ENCODE measurements around the gene TCERG1L. TPM values are rescaled to one million over a fixed set of nuclear protein-coding genes. Genes with fewer than 3 reads are reported as not detected.

The TCERG1L gene
- polyA plus RNA-seq, 3 donors: not detected

DNA sequence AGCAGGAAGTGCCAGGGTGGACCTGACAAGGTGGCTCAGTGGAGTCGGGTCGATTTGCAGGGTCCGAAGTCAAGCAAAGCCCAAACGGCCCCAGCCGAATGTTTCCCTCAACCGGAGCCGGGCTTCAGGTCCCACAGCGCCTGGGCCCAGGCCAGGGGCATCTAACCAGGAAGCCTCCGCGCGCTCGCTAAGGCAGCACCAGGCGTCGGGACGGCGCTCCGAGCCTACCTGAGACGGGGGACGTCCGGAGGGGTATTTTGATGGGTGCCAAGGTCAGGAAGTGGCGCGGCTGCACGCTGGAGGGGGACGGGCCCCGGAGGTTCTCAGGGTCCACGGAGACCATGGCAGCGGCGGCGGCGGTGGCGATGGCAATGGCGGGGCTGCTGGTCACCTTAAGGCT lies 51.5 kb downstream of the TCERG1L start:
- H3K9ac ChIP-seq (ENCODE audit: insufficient read depth, low read length, poor library complexity, severe bottlenecking): no peak overlapping the region
- intact Hi-C loops (cut with micrococcal nuclease): no loop called here
- no peak overlapping the region for H2AFZ ChIP-seq (ENCODE audit: insufficient read depth, low read depth, low read length, poor library complexity, severe bottlenecking)
- no peaks in the 10 kb centered on the region for H4K20me1 ChIP-seq (ENCODE audit: insufficient read depth, low read length)
- H3K4me2 ChIP-seq (replicated peaks; ENCODE audit: extremely low read depth, low read length, poor library complexity, severe bottlenecking): no peak overlapping the region
- Mint-ChIP-seq H3K27ac (no peak overlapping the region), H3K27me3 (ENCODE audit: low read depth in 3 of 3) (peaks cover 0 to 2% (median 0%) of the 10 kb centered on the region in 3 donors), H3K4me1 (no peaks in the 10 kb centered on the region), H3K36me3 (no peaks in the 10 kb centered on the region), H3K9me3 (peaks cover 0 to 1% (median 0%) of the 10 kb centered on the region in 7 donors), H3K4me3 (no peak overlapping the region)
- 91% methylated on average over 29 of the region's 32 CpGs for WGBS (ENCODE audit: insufficient coverage)
- H3K9me3 ChIP-seq (replicated peaks in 1 of 2; ENCODE audit: control insufficient read depth in 1 of 2, insufficient read depth in 1 of 2, low read length in 2 of 2): no peaks in the 10 kb centered on the region
- H3K27me3 ChIP-seq (ENCODE audit: control insufficient read depth in 2 of 2, insufficient read depth in 2 of 2, low read length in 2 of 2): no peaks in the 10 kb centered on the region
- no peaks in the 10 kb centered on the region for H3K4me1 ChIP-seq (ENCODE audit: control insufficient read depth in 1 of 2, insufficient read depth in 2 of 2, low read length in 2 of 2)
- no peak for DNase-seq
- H3K36me3 ChIP-seq (replicated peaks in 1 of 2; ENCODE audit: control insufficient read depth in 1 of 2, insufficient read depth in 2 of 2, low read length in 2 of 2): no peaks in the 10 kb centered on the region
- no peak overlapping the region for H3K27ac ChIP-seq (ENCODE audit: low read depth in 1 of 2, low read length in 2 of 2)
- H3K4me3 ChIP-seq (replicated peaks in 1 of 3; ENCODE audit: low read depth in 2 of 3, low read length in 3 of 3): no peak overlapping the region
- H3K79me2 ChIP-seq (ENCODE audit: insufficient read depth, low read length): no peaks in the 10 kb centered on the region
- TF ChIP-seq, protein P1, sequence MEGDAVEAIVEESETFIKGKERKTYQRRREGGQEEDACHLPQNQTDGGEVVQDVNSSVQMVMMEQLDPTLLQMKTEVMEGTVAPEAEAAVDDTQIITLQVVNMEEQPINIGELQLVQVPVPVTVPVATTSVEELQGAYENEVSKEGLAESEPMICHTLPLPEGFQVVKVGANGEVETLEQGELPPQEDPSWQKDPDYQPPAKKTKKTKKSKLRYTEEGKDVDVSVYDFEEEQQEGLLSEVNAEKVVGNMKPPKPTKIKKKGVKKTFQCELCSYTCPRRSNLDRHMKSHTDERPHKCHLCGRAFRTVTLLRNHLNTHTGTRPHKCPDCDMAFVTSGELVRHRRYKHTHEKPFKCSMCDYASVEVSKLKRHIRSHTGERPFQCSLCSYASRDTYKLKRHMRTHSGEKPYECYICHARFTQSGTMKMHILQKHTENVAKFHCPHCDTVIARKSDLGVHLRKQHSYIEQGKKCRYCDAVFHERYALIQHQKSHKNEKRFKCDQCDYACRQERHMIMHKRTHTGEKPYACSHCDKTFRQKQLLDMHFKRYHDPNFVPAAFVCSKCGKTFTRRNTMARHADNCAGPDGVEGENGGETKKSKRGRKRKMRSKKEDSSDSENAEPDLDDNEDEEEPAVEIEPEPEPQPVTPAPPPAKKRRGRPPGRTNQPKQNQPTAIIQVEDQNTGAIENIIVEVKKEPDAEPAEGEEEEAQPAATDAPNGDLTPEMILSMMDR (IDR thresholded peaks at IDR 0.05): no peak

DNA sequence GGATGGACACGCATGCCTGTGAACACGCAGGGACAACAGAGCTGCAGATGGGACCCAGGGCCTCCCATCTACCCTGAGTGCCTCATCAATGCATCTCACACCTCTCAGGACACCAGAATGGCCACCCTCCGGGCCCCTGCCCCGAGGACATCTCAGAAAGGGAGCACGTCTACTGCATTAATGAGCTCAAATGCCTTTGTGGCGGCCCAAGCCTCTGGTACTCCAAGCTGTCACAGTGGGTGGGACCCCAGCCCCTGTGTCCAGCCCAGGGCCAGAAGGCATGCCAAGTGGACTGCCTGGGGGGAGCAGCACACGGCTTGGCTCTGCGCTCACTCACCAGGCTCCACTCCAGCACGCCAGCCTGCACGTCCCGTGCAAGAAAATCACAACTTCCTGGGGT lies 52.0 kb downstream of the TCERG1L start:
- H3K4me3 Mint-ChIP-seq: no peak overlapping the region
- 87% methylated on average over 11 of the region's 11 CpGs for WGBS (ENCODE audit: insufficient coverage)
- DNase-seq: no peak
- H3K4me2 ChIP-seq (replicated peaks; ENCODE audit: extremely low read depth, low read length, poor library complexity, severe bottlenecking): no peak overlapping the region
- intact Hi-C loops (cut with micrococcal nuclease): no loop called here
- H3K27ac ChIP-seq (ENCODE audit: low read depth in 1 of 2, low read length in 2 of 2): no peak overlapping the region
- H3K36me3 ChIP-seq (replicated peaks in 1 of 2; ENCODE audit: control insufficient read depth in 1 of 2, insufficient read depth in 2 of 2, low read length in 2 of 2): no peaks in the 10 kb centered on the region
- H3K9me3 Mint-ChIP-seq: peaks cover 0 to 1% (median 0%) of the 10 kb centered on the region in 7 donors
- H3K4me1 Mint-ChIP-seq: no peaks in the 10 kb centered on the region
- no peak overlapping the region for H2AFZ ChIP-seq (ENCODE audit: insufficient read depth, low read depth, low read length, poor library complexity, severe bottlenecking)
- no peaks in the 10 kb centered on the region for H3K9me3 ChIP-seq (replicated peaks in 1 of 2; ENCODE audit: control insufficient read depth in 1 of 2, insufficient read depth in 1 of 2, low read length in 2 of 2)
- H3K36me3 Mint-ChIP-seq: no peaks in the 10 kb centered on the region
- no peaks in the 10 kb centered on the region for H3K27me3 ChIP-seq (ENCODE audit: control insufficient read depth in 2 of 2, insufficient read depth in 2 of 2, low read length in 2 of 2)
- H3K79me2 ChIP-seq (ENCODE audit: insufficient read depth, low read length): no peaks in the 10 kb centered on the region
- peaks cover 0 to 2% (median under 1%) of the 10 kb centered on the region in 3 donors for H3K27me3 Mint-ChIP-seq (ENCODE audit: low read depth in 3 of 3)
- TF ChIP-seq, protein P1 (IDR thresholded peaks at IDR 0.05): no peak
- no peaks in the 10 kb centered on the region for H3K4me1 ChIP-seq (ENCODE audit: control insufficient read depth in 1 of 2, insufficient read depth in 2 of 2, low read length in 2 of 2)
- no peak overlapping the region for H3K4me3 ChIP-seq (replicated peaks in 1 of 3; ENCODE audit: low read depth in 2 of 3, low read length in 3 of 3)
- H4K20me1 ChIP-seq (ENCODE audit: insufficient read depth, low read length): no peaks in the 10 kb centered on the region
- no peak overlapping the region for H3K9ac ChIP-seq (ENCODE audit: insufficient read depth, low read length, poor library complexity, severe bottlenecking)
- no peak overlapping the region for H3K27ac Mint-ChIP-seq
